GM12878 (cell line): ENCODE measurements around the gene COL23A1. TPM values are rescaled to one million over a fixed set of nuclear protein-coding genes. Genes with fewer than 3 reads are reported as not detected.

Experiments used
- ATAC-seq: fragments of 200-7000 bp; cut with Tn5 transposase; 3 replicates; pipeline ENCODE4 v1.9.1; 2020; ENCODE audit warnings: mild to moderate bottlenecking, moderate library complexity
- BruUV-seq: library from RNA; stranded (reverse); fragments of 400-500 nt; replicated peaks from 2 replicates; lab custom pipeline; 2021; lab: Mats Ljungman, UMichigan
- CTCF ChIA-PET: fragments of 300-600 bp; sonication (Branson Sonifier 250); formaldehyde crosslinking; extraction: SDS; loops from one replicate; lab custom pipeline; 2021; ENCODE audit warnings: inconsistent platforms; lab: Yijun Ruan, JAX
- POLR2A ChIA-PET: fragments of 350-600 bp; formaldehyde crosslinking; extraction: SDS; loops from one replicate; lab custom pipeline; 2021; ENCODE audit warnings: inconsistent platforms; lab: Charles Lee
- RAD21 ChIA-PET: fragments of 300-600 bp; sonication (Branson Sonifier 250); formaldehyde crosslinking; loops from one replicate; lab custom pipeline; 2023; ENCODE audit warnings: antibody characterized with exemption; ENCODE audit not compliant: unreplicated experiment; lab: Charles Lee
- SMC1A ChIA-PET: fragments of 300-600 bp; sonication (Branson Sonifier 250); formaldehyde crosslinking; loops from one replicate; lab custom pipeline; 2023; ENCODE audit not compliant: unreplicated experiment, uncharacterized antibody; lab: Charles Lee
- DNase-seq: peaks from one replicate; pipeline ENCODE4 v3.0.0-alpha.2; 2011; ENCODE audit warnings: low read depth, low spot score
- FAIRE-seq: peaks from 3 replicates; lab custom pipeline; 2011; peaks lifted over from hg19 to GRCh38; lab: Jason Lieb, UNC
- H2AFZ ChIP-seq: 2 replicates; pipeline ENCODE4 v1.6.0; 2011; ENCODE audit warnings: low read depth, low read length, control low read depth; ENCODE audit not compliant: control insufficient read depth
- H3K27ac ChIP-seq: 2 replicates; pipeline ENCODE4 v1.5.1; 2011; ENCODE audit warnings: control low read depth; ENCODE audit not compliant: control insufficient read depth, insufficient read depth
- H3K27me3 ChIP-seq, 2 experiments: replicated peaks in 1 of 2; 2 replicates each; pipeline versions ENCODE4 v1.6.0 to v1.6.1; 2011; ENCODE audit warnings: low read length in 1 of 2; ENCODE audit not compliant: control insufficient read depth in 2 of 2, insufficient read depth in 2 of 2
- H3K36me3 ChIP-seq, 2 experiments: 2 replicates each; pipeline ENCODE4 v1.5.1; 2011; ENCODE audit warnings: low read length in 1 of 2; ENCODE audit not compliant: control insufficient read depth in 2 of 2, insufficient read depth in 2 of 2
- H3K4me1 ChIP-seq: 2 replicates; pipeline ENCODE4 v1.6.1; 2011; ENCODE audit warnings: mild to moderate bottlenecking, low read length, moderate library complexity, mixed read lengths; ENCODE audit not compliant: control insufficient read depth, insufficient read depth
- H3K4me2 ChIP-seq: 2 replicates; pipeline ENCODE4 v1.6.0; 2011; ENCODE audit warnings: control low read depth; ENCODE audit not compliant: control insufficient read depth, insufficient read depth
- H3K4me3 ChIP-seq: fragments of 200-600 bp; sonication (generic); 2 replicates; pipeline ENCODE4 v1.5.1; 2016
- H3K79me2 ChIP-seq: 2 replicates; pipeline ENCODE4 v1.6.0; 2011; ENCODE audit warnings: low read length; ENCODE audit not compliant: control insufficient read depth, insufficient read depth
- H3K9ac ChIP-seq: 2 replicates; pipeline ENCODE4 v1.8.0; 2011; ENCODE audit warnings: low read length, control low read depth, mixed read lengths; ENCODE audit not compliant: control insufficient read depth, insufficient read depth
- H3K9me3 ChIP-seq: replicated peaks from 3 replicates; pipeline ENCODE4 v1.5.1; 2011; ENCODE audit warnings: mild to moderate bottlenecking, low read length; ENCODE audit not compliant: control insufficient read depth, insufficient read depth
- H4K20me1 ChIP-seq: 2 replicates; pipeline ENCODE4 v1.6.0; 2011; ENCODE audit not compliant: control insufficient read depth, insufficient read depth
- BCLAF1 ChIP-seq: fragments of 450-650 bp; IDR thresholded peaks from 2 replicates; pipeline ENCODE4 v1.6.1; 2017; ENCODE audit warnings: antibody characterized with exemption, mild to moderate bottlenecking, moderate library complexity
- BRCA1 ChIP-seq: IDR thresholded peaks from 2 replicates; pipeline ENCODE4 v1.6.1; 2011; ENCODE audit warnings: low read depth, low read length, improper control_type of control experiment
- IKZF1 ChIP-seq: fragments of 450-650 bp; conservative IDR thresholded peaks from 2 replicates; pipeline ENCODE4 v1.6.1; 2017; ENCODE audit warnings: antibody characterized with exemption, mild to moderate bottlenecking
- PML ChIP-seq: IDR thresholded peaks from 2 replicates; pipeline ENCODE4 v1.6.1; 2012; ENCODE audit warnings: low read length, inconsistent platforms
- SMAD1 ChIP-seq: fragments of 450-650 bp; IDR thresholded peaks from 2 replicates; pipeline ENCODE4 v1.6.1; 2018; ENCODE audit warnings: mild to moderate bottlenecking, low read depth; ENCODE audit not compliant: partially characterized antibody
- TAF1 ChIP-seq: IDR thresholded peaks from 2 replicates; pipeline ENCODE4 v1.6.1; 2011; ENCODE audit warnings: mild to moderate bottlenecking, low read depth, low read length, borderline replicate concordance
- TARDBP ChIP-seq: IDR thresholded peaks from 2 replicates; pipeline ENCODE4 v1.6.1; 2016; ENCODE audit warnings: borderline replicate concordance
- WGBS: methylation state at CpG from one replicate; pipeline ENCODE4 v1.1.6; 2016; ENCODE audit warnings: low lambda C conversion rate; ENCODE audit not compliant: insufficient replicate concordance, insufficient coverage; ENCODE audit errors: missing lambda C conversion rate; 5-methylcytosine and 5-hydroxymethylcytosine counted together
- in situ Hi-C: fragments of 300-500 bp; cut with MboI; formaldehyde crosslinking; loops from 9 replicates; pipeline ENCODE4 v1.14.3; 2018; ENCODE audit warnings: mixed read lengths
- intact Hi-C: fragments of 100-400 bp; cut with micrococcal nuclease; formaldehyde crosslinking; loops from one replicate; pipeline ENCODE4 v1.14.2; 2022; ENCODE audit not compliant: unreplicated experiment
- polyA plus RNA-seq, 11 experiments: library from polyadenylated mRNA; depleted of rRNA in 4 of 11; unstranded in 6 of 11; stranded (reverse) in 5 of 11; fragments of >200 nt; fragmentation: Nextera tagmentation in 4 of 11; fragmentation: Illumina TruSeq in 1 of 11; extraction: Ambion mirVana in 4 of 11; extraction: Trizol in 1 of 11; gene quantifications; 1 replicate in 1 of 11; 2 replicates in 10 of 11; pipeline versions ENCODE4 v1.2.1 to v1.2.3, GENCODE V29; 2011 to 2016; ENCODE audit warnings: inconsistent platforms in 2 of 11, missing spikeins in 2 of 11, low read depth in 1 of 11
- total RNA-seq, 4 experiments: library from RNA; depleted of rRNA in 3 of 4; stranded (reverse); fragments of >200 nt in 3 of 4; fragmentation: Illumina TruSeq in 1 of 4; extraction: Trizol in 1 of 4; gene quantifications; 2 replicates each; pipeline versions ENCODE4 v1.2.1 to v1.2.3, GENCODE V29; 2013 to 2021
- TF ChIP-seq, protein P1 (sequence below): fragments of 450-650 bp; IDR thresholded peaks from 2 replicates; pipeline ENCODE4 v1.6.1; 2016; ENCODE audit warnings: mild to moderate bottlenecking
- TF ChIP-seq, protein P2 (sequence below), 3 experiments: IDR thresholded peaks in 2 of 3; conservative IDR thresholded peaks in 1 of 3; 2 replicates each; pipeline ENCODE4 v1.5.1; 2011; ENCODE audit warnings: low read depth in 3 of 3, low read length in 3 of 3, mild to moderate bottlenecking in 3 of 3, control low read depth in 2 of 3, moderate library complexity in 2 of 3, inconsistent platforms in 1 of 3, mixed read lengths in 1 of 3; ENCODE audit not compliant: control insufficient read depth in 2 of 3, insufficient read depth in 1 of 3; ENCODE audit errors: extremely low read depth in 1 of 3
- TF ChIP-seq, protein P3 (sequence below): IDR thresholded peaks from 2 replicates; pipeline ENCODE4 v1.6.1; 2011; ENCODE audit warnings: borderline replicate concordance, low read depth, mild to moderate bottlenecking, moderate library complexity, mixed read lengths, low read length; ENCODE audit not compliant: insufficient read depth; ENCODE audit errors: extremely low read length

Gene COL23A1
- total and polyA plus RNA-seq, 10 of the 15 experiments (the other 5 are each of a cell fraction or from before 2014, with no cell fraction given), result 0.03 to 0.83 (median 0.09) TPM; not detected in 5

DNA sequence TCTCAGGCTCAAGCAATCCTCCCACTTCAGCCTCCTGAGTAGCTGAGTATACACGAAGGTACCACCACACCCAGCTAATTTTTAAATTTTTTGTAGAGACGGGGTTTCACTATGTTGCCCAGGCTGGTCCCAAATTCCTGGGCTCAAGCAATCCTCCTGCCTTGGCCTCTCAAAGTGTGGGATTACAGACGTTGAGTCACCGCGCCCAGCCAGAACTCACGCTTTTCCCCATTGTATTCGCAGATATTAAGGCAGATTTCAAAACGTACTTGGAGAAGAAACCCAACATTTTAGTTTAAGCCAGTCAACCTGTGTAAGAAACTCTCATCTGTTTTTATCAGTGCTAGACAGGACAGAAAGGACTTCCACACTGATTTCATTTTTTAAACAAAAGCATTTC is 26.6 kb downstream of the COL23A1 start:
- Histone ChIP-seq H3K27me3 (no peaks in the 10 kb centered on the region), H4K20me1 (no peaks in the 10 kb centered on the region), H3K9ac (no peak overlapping the region), H3K4me1 (no peaks in the 10 kb centered on the region), H2AFZ (no peak overlapping the region), H3K4me3 (no peak overlapping the region), H3K27ac (no peak overlapping the region), H3K79me2 (no peaks in the 10 kb centered on the region), H3K36me3 (no peaks in the 10 kb centered on the region), H3K4me2 (no peak overlapping the region), H3K9me3 (no peaks in the 10 kb centered on the region; the same call in 2 of the 3 replicates)
- ATAC-seq, result no peak
- ChIA-PET RAD21 (no interaction called here), SMC1A (no interaction called here), CTCF (no interaction called here), POLR2A (no interaction called here)
- 58% methylated on average over 8 of the region's 8 CpGs for WGBS
- TF ChIP-seq, protein P1, sequence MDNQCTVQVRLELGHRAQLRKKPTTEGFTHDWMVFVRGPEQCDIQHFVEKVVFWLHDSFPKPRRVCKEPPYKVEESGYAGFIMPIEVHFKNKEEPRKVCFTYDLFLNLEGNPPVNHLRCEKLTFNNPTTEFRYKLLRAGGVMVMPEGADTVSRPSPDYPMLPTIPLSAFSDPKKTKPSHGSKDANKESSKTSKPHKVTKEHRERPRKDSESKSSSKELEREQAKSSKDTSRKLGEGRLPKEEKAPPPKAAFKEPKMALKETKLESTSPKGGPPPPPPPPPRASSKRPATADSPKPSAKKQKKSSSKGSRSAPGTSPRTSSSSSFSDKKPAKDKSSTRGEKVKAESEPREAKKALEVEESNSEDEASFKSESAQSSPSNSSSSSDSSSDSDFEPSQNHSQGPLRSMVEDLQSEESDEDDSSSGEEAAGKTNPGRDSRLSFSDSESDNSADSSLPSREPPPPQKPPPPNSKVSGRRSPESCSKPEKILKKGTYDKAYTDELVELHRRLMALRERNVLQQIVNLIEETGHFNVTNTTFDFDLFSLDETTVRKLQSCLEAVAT, result no peak
- no peak for TF ChIP-seq BRCA1
- no peak for TF ChIP-seq TARDBP
- BruUV-seq, result no TSS peak
- no peak for DNase-seq
- FAIRE-seq, result no peak
- intact Hi-C loops, result no loop called here
- in situ Hi-C loops, result no loop called here

DNA sequence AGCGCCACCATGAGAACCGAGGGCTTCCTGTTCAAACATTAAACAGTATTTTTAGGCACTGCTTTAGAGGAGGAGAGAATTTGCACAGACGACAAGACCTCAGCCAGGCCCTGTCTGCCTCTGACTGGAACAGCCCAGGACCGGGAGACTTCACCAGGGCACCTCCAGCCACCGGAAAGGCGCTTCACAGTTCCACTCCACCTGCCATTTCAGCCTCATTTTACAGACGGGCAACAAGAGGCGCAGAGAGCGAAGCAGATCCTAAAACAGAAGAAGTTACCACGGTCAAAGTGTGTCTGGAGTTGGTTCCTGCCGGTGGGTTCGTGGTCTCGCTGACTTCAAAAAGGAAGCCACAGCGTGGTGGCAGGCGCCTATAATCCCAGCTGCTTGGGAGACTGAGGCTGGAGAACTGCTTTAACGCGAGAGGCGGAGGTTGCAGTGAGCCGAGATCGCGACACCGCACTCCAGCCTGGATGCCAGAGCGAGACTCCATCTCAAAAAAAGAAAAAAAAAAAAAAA is 28.4 kb downstream of the COL23A1 start:
- no peaks in the 10 kb centered on the region for H3K4me1 ChIP-seq
- CTCF ChIA-PET, result no interaction called here
- no peaks in the 10 kb centered on the region for H3K27me3 ChIP-seq
- H3K36me3 ChIP-seq, result no peaks in the 10 kb centered on the region
- no peaks in the 10 kb centered on the region for H3K79me2 ChIP-seq
- RAD21 ChIA-PET, result no interaction called here
- POLR2A ChIA-PET, result no interaction called here
- WGBS, result 60% methylated on average over 18 of the region's 23 CpGs
- ATAC-seq (no peak), DNase-seq (no peak), FAIRE-seq (no peak)
- BruUV-seq, result no TSS peak
- H3K4me2 ChIP-seq, result no peak overlapping the region
- no peaks in the 10 kb centered on the region; the same call in 2 of the 3 replicates for H3K9me3 ChIP-seq
- in situ Hi-C loops (no loop called here), intact Hi-C loops (no loop called here)
- H3K27ac ChIP-seq, result no peak overlapping the region
- H2AFZ ChIP-seq, result no peak overlapping the region
- SMC1A ChIA-PET, result no interaction called here
- no peak overlapping the region for H3K9ac ChIP-seq
- no peak overlapping the region for H3K4me3 ChIP-seq
- H4K20me1 ChIP-seq, result no peaks in the 10 kb centered on the region
- TF ChIP-seq TAF1 (no peak), SMAD1 (no peak), IKZF1 (no peak), BCLAF1 (no peak), PML (no peak)
- TF ChIP-seq, protein P2, sequence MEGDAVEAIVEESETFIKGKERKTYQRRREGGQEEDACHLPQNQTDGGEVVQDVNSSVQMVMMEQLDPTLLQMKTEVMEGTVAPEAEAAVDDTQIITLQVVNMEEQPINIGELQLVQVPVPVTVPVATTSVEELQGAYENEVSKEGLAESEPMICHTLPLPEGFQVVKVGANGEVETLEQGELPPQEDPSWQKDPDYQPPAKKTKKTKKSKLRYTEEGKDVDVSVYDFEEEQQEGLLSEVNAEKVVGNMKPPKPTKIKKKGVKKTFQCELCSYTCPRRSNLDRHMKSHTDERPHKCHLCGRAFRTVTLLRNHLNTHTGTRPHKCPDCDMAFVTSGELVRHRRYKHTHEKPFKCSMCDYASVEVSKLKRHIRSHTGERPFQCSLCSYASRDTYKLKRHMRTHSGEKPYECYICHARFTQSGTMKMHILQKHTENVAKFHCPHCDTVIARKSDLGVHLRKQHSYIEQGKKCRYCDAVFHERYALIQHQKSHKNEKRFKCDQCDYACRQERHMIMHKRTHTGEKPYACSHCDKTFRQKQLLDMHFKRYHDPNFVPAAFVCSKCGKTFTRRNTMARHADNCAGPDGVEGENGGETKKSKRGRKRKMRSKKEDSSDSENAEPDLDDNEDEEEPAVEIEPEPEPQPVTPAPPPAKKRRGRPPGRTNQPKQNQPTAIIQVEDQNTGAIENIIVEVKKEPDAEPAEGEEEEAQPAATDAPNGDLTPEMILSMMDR (IDR thresholded peaks at IDR 0.05 in 2 of 3, conservative IDR thresholded peaks at IDR 0.05 in 1 of 3; ENCODE audit: control insufficient read depth in 2 of 3, extremely low read depth in 1 of 3, insufficient read depth in 1 of 3, low read depth in 3 of 3, low read length in 3 of 3), result no peak
- TF ChIP-seq, protein P3, sequence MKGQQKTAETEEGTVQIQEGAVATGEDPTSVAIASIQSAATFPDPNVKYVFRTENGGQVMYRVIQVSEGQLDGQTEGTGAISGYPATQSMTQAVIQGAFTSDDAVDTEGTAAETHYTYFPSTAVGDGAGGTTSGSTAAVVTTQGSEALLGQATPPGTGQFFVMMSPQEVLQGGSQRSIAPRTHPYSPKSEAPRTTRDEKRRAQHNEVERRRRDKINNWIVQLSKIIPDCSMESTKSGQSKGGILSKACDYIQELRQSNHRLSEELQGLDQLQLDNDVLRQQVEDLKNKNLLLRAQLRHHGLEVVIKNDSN, result no peak
